Stomach (tissue), 9 donors: ENCODE results near the gene ANKRD39. TPM values are rescaled to one million over a fixed set of nuclear protein-coding genes. Genes with fewer than 3 reads are reported as not detected.

ENCODE experiments used
- DNase-seq, 2 donors: peaks; one replicate each; pipeline versions ENCODE4 v3.0.0 to v3.0.0-alpha.2; 2013 to 2019
- H3K27ac ChIP-seq, 5 donors: fragments of 200-600 bp in 4 of 5; sonication (generic) in 4 of 5; one replicate each; pipeline ENCODE4 v1.5.1; 2013 to 2019; ENCODE audit warnings: mild to moderate bottlenecking in 1 of 5, moderate library complexity in 1 of 5
- H3K27me3 ChIP-seq, 3 donors: fragments of 200-600 bp; sonication (generic); one replicate each; pipeline ENCODE4 v1.5.1; 2017 to 2019; ENCODE audit warnings: mixed run types in 1 of 3
- H3K36me3 ChIP-seq, 4 donors: fragments of 200-600 bp; sonication (generic); 1 replicate in 3 of 4; 2 replicates in 1 of 4; pipeline ENCODE4 v1.5.1; 2016 to 2019
- H3K4me1 ChIP-seq, 4 donors: fragments of 200-600 bp; sonication (generic); one replicate each; pipeline ENCODE4 v1.5.1; 2016 to 2019
- H3K4me3 ChIP-seq, 4 donors: fragments of 200-600 bp; sonication (generic) in 3 of 4; one replicate each; pipeline ENCODE4 v1.5.1; 2016 to 2019; ENCODE audit warnings: mild to moderate bottlenecking in 1 of 4
- H3K9me3 ChIP-seq, 4 donors: fragments of 200-600 bp; sonication (generic); one replicate each; pipeline ENCODE4 v1.5.1; 2016 to 2019
- CTCF ChIP-seq, 7 experiments: fragments of 450-650 bp in 4 of 7; fragments of 200-600 bp in 3 of 7; sonication (generic) in 3 of 7; IDR thresholded peaks; one replicate each; pipeline ENCODE4 v1.5.1; 2016 to 2019; ENCODE audit warnings: antibody characterized with exemption in 7 of 7, control low read depth in 2 of 7, mild to moderate bottlenecking in 1 of 7
- EP300 ChIP-seq: sonication (generic); formaldehyde crosslinking; IDR thresholded peaks from one replicate; pipeline ENCODE4 v1.6.1; 2017; ENCODE audit warnings: antibody characterized with exemption
- POLR2A ChIP-seq, 4 donors: fragments of 450-650 bp; IDR thresholded peaks; one replicate each; pipeline ENCODE4 v1.6.1; 2016; ENCODE audit warnings: antibody characterized with exemption in 4 of 4, control low read depth in 2 of 4, mild to moderate bottlenecking in 1 of 4, moderate library complexity in 1 of 4
- POLR2AphosphoS5 ChIP-seq, 3 donors: sonication (generic); formaldehyde crosslinking; IDR thresholded peaks; one replicate each; pipeline ENCODE4 v1.6.1; 2016; ENCODE audit warnings: antibody characterized with exemption in 3 of 3
- WGBS, 5 donors: extraction: QIAGEN DNeasy Blood & Tissue Kit in 3 of 5; methylation state at CpG; one replicate each; pipeline versions ENCODE4 v1.1.5 to v1.1.7; 2013 to 2018; 5-methylcytosine and 5-hydroxymethylcytosine counted together
- intact Hi-C: fragments of 100-400 bp; cut with DNase I; formaldehyde crosslinking; loops from one replicate; pipeline ENCODE4 v1.15.1; 2023; ENCODE audit warnings: low total_unique reads
- polyA plus RNA-seq, 3 donors: library from polyadenylated mRNA; stranded (reverse); fragments of 200-250 nt; gene quantifications; one replicate each; pipeline ENCODE4 v1.2.3, GENCODE V29; 2013
- total RNA-seq, 5 donors: library from RNA; depleted of rRNA; stranded (reverse); fragments of >200 nt; gene quantifications; one replicate each; pipeline versions ENCODE4 v1.1.0 to v1.2.3, GENCODE V29; 2014 to 2016
- donor health status: healthy with polysubstance abuse.
- donor health status: Bipolar disorder and iron deficiency.
- donor health status: healthy.

ANKRD39 gene
- total and polyA plus RNA-seq, 8 donors, result 2.8 to 32.1 (median 12.8) TPM

- Histone ChIP-seq H3K9me3 (no peaks in the 10 kb centered on the region), H3K4me3 (no peak overlapping the region), H3K27me3 (no peaks in the 10 kb centered on the region), H3K4me1 (peaks cover 3 to 17% (median 8%) of the 10 kb centered on the region in 4 donors), H3K27ac (no peak overlapping the region), H3K36me3 (no peaks in the 10 kb centered on the region)
- 68 to 79% (median 74%) methylated on average over 10 to 12 of the region's 12 CpGs for WGBS, 5 donors
- DNase-seq, result peak in 1 of 2 donors; percentile 51
- intact Hi-C loops, result no loop called here
- TF ChIP-seq CTCF (IDR thresholded peaks at IDR 0.05), result no peak
- TF ChIP-seq EP300, result no peak
- no peak for TF ChIP-seq POLR2AphosphoS5 (IDR thresholded peaks at IDR 0.05)
- no peak for TF ChIP-seq POLR2A (IDR thresholded peaks at IDR 0.05)
Measured at GRCh38 chr2:96882230-96882629, 24.4 kb upstream of the ANKRD39 start.

GRCh38 chr2:96881349-96882195 lies 23.8 kb upstream of the ANKRD39 start:
- intact Hi-C loops, result no loop called here
- 63 to 83% (median 69%) methylated on average over 10 of the region's 10 CpGs for WGBS, 5 donors
- Histone ChIP-seq H3K27ac (no peak overlapping the region), H3K4me3 (no peak overlapping the region), H3K9me3 (no peaks in the 10 kb centered on the region), H3K36me3 (no peaks in the 10 kb centered on the region), H3K27me3 (no peaks in the 10 kb centered on the region), H3K4me1 (peaks cover 0 to 11% (median 4%) of the 10 kb centered on the region in 4 donors)
- TF ChIP-seq CTCF (IDR thresholded peaks at IDR 0.05) (no peak), POLR2A (IDR thresholded peaks at IDR 0.05) (no peak), EP300 (no peak), POLR2AphosphoS5 (IDR thresholded peaks at IDR 0.05) (no peak)
- peak in 1 of 2 donors; percentile 60 for DNase-seq

GRCh38 chr2:96880891-96881273 lies 23.1 kb upstream of the ANKRD39 start:
- Histone ChIP-seq H3K27ac (no peak overlapping the region), H3K9me3 (no peaks in the 10 kb centered on the region), H3K4me1 (peaks cover 0 to 8% (median 4%) of the 10 kb centered on the region in 4 donors), H3K27me3 (no peaks in the 10 kb centered on the region), H3K36me3 (no peaks in the 10 kb centered on the region), H3K4me3 (no peak overlapping the region)
- 84 to 94% (median 86%) methylated on average over 6 of the region's 6 CpGs for WGBS, 5 donors
- no peak for DNase-seq
- no peak for TF ChIP-seq CTCF (IDR thresholded peaks at IDR 0.05)
- TF ChIP-seq POLR2AphosphoS5 (IDR thresholded peaks at IDR 0.05), result no peak
- TF ChIP-seq POLR2A (IDR thresholded peaks at IDR 0.05), result no peak
- TF ChIP-seq EP300, result no peak
- intact Hi-C loops, result no loop called here

- Histone ChIP-seq H3K27ac (no peak overlapping the region), H3K27me3 (no peaks in the 10 kb centered on the region), H3K4me3 (no peak overlapping the region), H3K9me3 (no peaks in the 10 kb centered on the region), H3K4me1 (peaks cover 0 to 9% (median 2%) of the 10 kb centered on the region in 4 donors), H3K36me3 (no peaks in the 10 kb centered on the region)
- no peak for DNase-seq
- WGBS, 5 donors, result 90 to 97% (median 92%) methylated on average over 9 to 18 of the region's 18 CpGs
- TF ChIP-seq EP300 (no peak), POLR2A (IDR thresholded peaks at IDR 0.05) (no peak), CTCF (IDR thresholded peaks at IDR 0.05) (no peak)
- intact Hi-C loops, result no loop called here
Measured at GRCh38 chr2:96879545-96880040, 21.8 kb upstream of the ANKRD39 start.
